Transverse colon (tissue), 4 donors: Measurements from ENCODE around the gene CYP46A1. TPM values are rescaled to one million over a fixed set of nuclear protein-coding genes. Genes with fewer than 3 reads are reported as not detected.

ENCODE experiments used
- DNase-seq: peaks from one replicate; pipeline ENCODE4 v3.0.0-alpha.2; 2019
- H3K27ac ChIP-seq, 4 donors: fragments of 200-600 bp; sonication (generic); 2 replicates each; pipeline ENCODE4 v1.5.1; 2016 to 2018; ENCODE audit warnings: inconsistent platforms in 4 of 4
- H3K27me3 ChIP-seq: fragments of 200-600 bp; sonication (generic); 2 replicates; pipeline ENCODE4 v1.5.1; 2017; ENCODE audit warnings: inconsistent platforms
- H3K36me3 ChIP-seq, 4 donors: fragments of 200-600 bp; sonication (generic); 2 replicates each; pipeline ENCODE4 v1.5.1; 2017 to 2019; ENCODE audit warnings: inconsistent platforms in 4 of 4
- H3K4me1 ChIP-seq, 4 donors: fragments of 200-600 bp; sonication (generic); 2 replicates each; pipeline ENCODE4 v1.5.1; 2017 to 2020; ENCODE audit warnings: inconsistent platforms in 4 of 4
- H3K4me3 ChIP-seq, 4 donors: fragments of 200-600 bp; sonication (generic); 1 replicate in 1 of 4; 2 replicates in 3 of 4; pipeline versions ENCODE4 v1.5.1 to v1.6.1; 2017 to 2019; ENCODE audit warnings: inconsistent platforms in 4 of 4
- H3K9me3 ChIP-seq, 2 donors: fragments of 200-600 bp; sonication (generic); 2 replicates each; pipeline ENCODE4 v1.5.1; 2017 to 2019; ENCODE audit warnings: inconsistent platforms in 2 of 2
- CTCF ChIP-seq, 5 experiments: fragments of 200-600 bp in 3 of 5; fragments of 450-650 bp in 2 of 5; sonication (generic) in 3 of 5; IDR thresholded peaks; 1 replicate in 2 of 5; 2 replicates in 3 of 5; pipeline ENCODE4 v1.5.1; 2016 to 2017; ENCODE audit warnings: antibody characterized with exemption in 5 of 5, inconsistent platforms in 3 of 5, mild to moderate bottlenecking in 2 of 5, moderate library complexity in 1 of 5
- EP300 ChIP-seq: sonication (generic); formaldehyde crosslinking; IDR thresholded peaks from one replicate; pipeline ENCODE4 v1.6.1; 2017; ENCODE audit warnings: antibody characterized with exemption, low read depth
- POLR2A ChIP-seq: fragments of 450-650 bp; IDR thresholded peaks from one replicate; pipeline ENCODE4 v1.6.1; 2016; ENCODE audit warnings: antibody characterized with exemption, mild to moderate bottlenecking, moderate library complexity
- POLR2AphosphoS5 ChIP-seq, 3 donors: sonication (generic); formaldehyde crosslinking; IDR thresholded peaks; one replicate each; pipeline ENCODE4 v1.6.1; 2016; ENCODE audit warnings: antibody characterized with exemption in 3 of 3
- WGBS, 2 donors: methylation state at CpG; one replicate each; pipeline ENCODE4 v1.1.5; 2018; ENCODE audit warnings: low coverage in 1 of 2; 5-methylcytosine and 5-hydroxymethylcytosine counted together
- in situ Hi-C, 4 donors: fragments of 200-750 bp; cut with MboI; loops; one replicate each; pipeline versions ENCODE4 v1.15.0 to v1.15.1; 2017; ENCODE audit warnings: low sequenced_read_pairs in 3 of 4, low pct_ligation_motif_present in 1 of 4, low pct_unique_long_range_greater_than_20kb in 1 of 4
- intact Hi-C: fragments of 100-400 bp; cut with DNase I; formaldehyde crosslinking; loops from one replicate; pipeline ENCODE4 v1.15.1; 2023; ENCODE audit warnings: low total_unique reads
- total RNA-seq, 4 donors: library from RNA; depleted of rRNA; stranded (reverse); fragments of >200 nt; gene quantifications; one replicate each; pipeline ENCODE4 v1.1.0, GENCODE V29; 2016

Gene CYP46A1
- total RNA-seq, 4 donors from 2014 or later: 0.27 to 0.75 (median 0.52) TPM

- Histone ChIP-seq H3K9me3 (no peaks in the 10 kb centered on the region), H3K27ac (peak overlapping the region; percentile 73 to 78 (median 75)), H3K4me3 (no peak overlapping the region), H3K36me3 (no peaks in the 10 kb centered on the region), H3K27me3 (no peaks in the 10 kb centered on the region), H3K4me1 (peaks cover 0 to 28% (median 12%) of the 10 kb centered on the region in 4 donors)
- 69% methylated on average over 26 of the region's 26 CpGs; no CpG with 5 or more reads in 1 of the 2 donors for WGBS, 2 donors
- intact Hi-C loops (no loop called here), in situ Hi-C loops (no loop called here)
- no peak for TF ChIP-seq CTCF (IDR thresholded peaks at IDR 0.05)
- no peak for TF ChIP-seq EP300
- TF ChIP-seq POLR2A: no peak
- TF ChIP-seq POLR2AphosphoS5 (IDR thresholded peaks at IDR 0.05): no peak
- no peak for DNase-seq
Measured at GRCh38 chr14:99773521-99774497, 89.7 kb downstream of the CYP46A1 start.

GRCh38 chr14:99774556-99775307, 90.6 kb downstream of the CYP46A1 start:
- WGBS, 2 donors: 51 to 60% methylated on average over 3 to 6 of the region's 6 CpGs
- TF ChIP-seq EP300 (no peak), POLR2AphosphoS5 (IDR thresholded peaks at IDR 0.05) (peak in 2 of 3 donors; percentile 5 to 31)
- DNase-seq: peak; percentile 59

GRCh38 chr14:99775351-99775750, 91.3 kb downstream of the CYP46A1 start:
- WGBS, 2 donors: 75 to 79% methylated on average over 6 to 9 of the region's 9 CpGs
- H3K36me3 ChIP-seq: no peaks in the 10 kb centered on the region
- H3K4me1 ChIP-seq: peaks cover 0 to 28% (median 12%) of the 10 kb centered on the region in 4 donors
- in situ Hi-C loops: no loop called here
- H3K27me3 ChIP-seq: no peaks in the 10 kb centered on the region
- TF ChIP-seq POLR2A (no peak), CTCF (IDR thresholded peaks at IDR 0.05) (no peak), EP300 (no peak), POLR2AphosphoS5 (IDR thresholded peaks at IDR 0.05) (no peak)
- intact Hi-C loops: no loop called here
- peak overlapping the region; percentile 73 to 78 (median 75) for H3K27ac ChIP-seq
- no peak overlapping the region for H3K4me3 ChIP-seq
- DNase-seq: no peak
- H3K9me3 ChIP-seq: no peaks in the 10 kb centered on the region

More at GRCh38 chr14:99774556-99775307, 90.6 kb downstream of the CYP46A1 start:
- intact Hi-C loops (no loop called here), in situ Hi-C loops (no loop called here)
- H3K36me3 ChIP-seq: no peaks in the 10 kb centered on the region
- H3K4me1 ChIP-seq: peaks cover 0 to 28% (median 12%) of the 10 kb centered on the region in 4 donors
- no peak overlapping the region for H3K4me3 ChIP-seq
- H3K9me3 ChIP-seq: no peaks in the 10 kb centered on the region
- H3K27ac ChIP-seq: peak overlapping the region; percentile 73 to 78 (median 75)
- no peaks in the 10 kb centered on the region for H3K27me3 ChIP-seq

Other genes starting within 250 kb of the CYP46A1 start
- gene SETD3, start 203.4 kb upstream of the CYP46A1 start, total RNA-seq: 100 to 1,000 TPM in 1 of 4 donors, 10 to 100 TPM in 3; 50.1 to 224 (median 68.8) TPM
- gene CCNK, start 202.9 kb upstream of the CYP46A1 start, total RNA-seq: 10 to 100 TPM; 14.5 to 42.6 (median 31.3) TPM
- 10 to 100 TPM; 19.3 to 55.4 (median 45.7) TPM for gene CCDC85C, start 80.1 kb upstream of the CYP46A1 start, total RNA-seq
- 10 to 100 TPM in 1 of 4 donors, under 1 TPM in 3; 0.40 to 31.0 (median 0.87) TPM for gene HHIPL1, start 39.2 kb upstream of the CYP46A1 start, total RNA-seq
- gene EML1, start 109.1 kb downstream of the CYP46A1 start, total RNA-seq: 10 to 100 TPM; 16.8 to 59.5 (median 21.9) TPM